IPS DF 4.7 (cell line): Measurements from ENCODE around the gene PLK5.

Source experiments
- DNase-seq: peaks from one replicate; pipeline ENCODE4 v3.0.0-alpha.2; 2013; ENCODE audit warnings: low spot score; ENCODE audit errors: extremely low read depth

The PLK5 gene

GRCh38 chr19:1577090-1577928 lies 53.4 kb downstream of the PLK5 start:
- no peak for DNase-seq

GRCh38 chr19:1577929-1578618 lies 54.2 kb downstream of the PLK5 start:
- DNase-seq, result no peak

- DNase-seq, result no peak
These were observed 55.3 kb downstream of the PLK5 start for GRCh38 chr19:1579222-1579621.

GRCh38 chr19:1580382-1580781 lies 56.5 kb downstream of the PLK5 start:
- DNase-seq, result no peak

- no peak for DNase-seq
These were observed 57.1 kb downstream of the PLK5 start for GRCh38 chr19:1580957-1581356.

- DNase-seq, result no peak
These were observed 58.3 kb downstream of the PLK5 start for GRCh38 chr19:1582201-1582600.

- DNase-seq, result no peak
These were observed 60.8 kb downstream of the PLK5 start for GRCh38 chr19:1584500-1585242.

GRCh38 chr19:1585243-1585580 lies 61.3 kb downstream of the PLK5 start:
- DNase-seq, result no peak
